ENCODE measurements around the gene CNST.

DNA sequence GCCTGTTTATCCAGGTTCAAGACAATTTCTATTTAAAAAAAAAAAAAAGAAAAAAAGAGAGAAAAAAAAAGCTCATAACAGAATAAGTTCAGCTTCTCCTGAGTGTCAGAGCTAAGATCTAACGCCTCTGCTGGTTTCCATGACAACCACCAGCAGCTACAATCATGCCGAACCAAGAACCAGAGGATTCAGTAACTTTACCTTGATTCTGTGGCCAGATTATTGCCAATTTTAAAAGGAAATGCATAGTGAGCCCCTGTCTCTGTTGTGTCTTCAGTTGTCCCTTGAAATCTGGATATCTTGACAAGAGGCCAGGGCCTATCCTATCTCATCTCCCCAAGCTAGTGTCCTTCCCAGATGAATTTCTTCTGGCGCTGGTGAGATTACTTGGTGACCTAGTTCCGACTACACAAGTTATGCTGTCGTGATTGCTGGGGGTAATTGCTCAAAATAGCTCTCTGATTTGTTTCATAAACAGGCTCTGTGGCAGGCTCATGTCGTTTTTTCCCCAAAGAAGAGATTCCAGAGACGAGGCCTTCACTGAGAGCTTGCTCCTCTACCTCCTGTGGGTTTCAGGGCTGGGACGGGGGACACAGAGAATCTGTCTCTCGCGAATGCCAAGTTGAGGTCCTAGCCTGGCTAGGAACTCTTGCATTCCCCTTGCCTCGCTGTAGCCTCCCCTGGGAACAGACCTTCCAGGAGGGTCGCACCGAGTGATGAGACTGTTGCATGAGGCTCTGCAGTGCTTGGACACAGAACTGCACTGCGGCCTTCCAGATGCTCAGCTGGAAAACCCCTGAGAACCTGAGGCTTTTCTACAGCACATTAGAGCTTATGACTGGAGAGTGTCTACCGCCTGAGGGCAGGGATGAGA, 125.6 kb downstream of the CNST start:
- TF ChIP-seq EZH2 (IDR thresholded peaks at IDR 0.05; ENCODE audit: low read depth) (no peak), CTCF (conservative IDR thresholded peaks at IDR 0.05) (no peak)

Data from PC-9 (cell line).